K562 (cell line): ENCODE results near the gene POC1B. TPM values are rescaled to one million over a fixed set of nuclear protein-coding genes. Genes with fewer than 3 reads are reported as not detected.

Experiments
- ATAC-seq: fragments of 200-7000 bp; cut with Tn5 transposase; 3 replicates; pipeline ENCODE4 v1.9.1; 2020; ENCODE audit warnings: moderate library complexity
- BruUV-seq: library from RNA; stranded (reverse); fragments of 400-500 nt; replicated peaks from 2 replicates; lab custom pipeline; 2021; lab: Mats Ljungman, UMichigan
- CTCF ChIA-PET: fragments of 300-600 bp; formaldehyde crosslinking; extraction: SDS; loops from one replicate; lab custom pipeline; 2021; ENCODE audit warnings: low intra/inter-chr PET ratio; lab: Yijun Ruan, JAX
- POLR2A ChIA-PET: fragments of 300-600, 350-650 bp; sonication (Branson Sonifier 250); formaldehyde crosslinking; extraction: SDS; loops from one replicate; lab custom pipeline; 2021; ENCODE audit warnings: antibody characterized with exemption, inconsistent platforms; lab: Yijun Ruan, JAX
- DNase-seq, 4 experiments: peaks; one replicate each; pipeline versions ENCODE4 v3.0.0 to v3.0.0-alpha.2; 2011 to 2018; ENCODE audit warnings: low spot score in 3 of 4, mixed read lengths in 3 of 4; ENCODE audit errors: extremely low read depth in 1 of 4
- FAIRE-seq: peaks from 2 replicates; lab custom pipeline; 2011; peaks lifted over from hg19 to GRCh38; lab: Jason Lieb, UNC
- H2AFZ ChIP-seq: 2 replicates; pipeline ENCODE4 v1.6.0; 2011; ENCODE audit warnings: low read depth, low read length, control low read depth, inconsistent platforms
- H3K27ac ChIP-seq: fragments of 200-600 bp; 3 replicates; pipeline ENCODE4 v1.8.0; 2011; ENCODE audit warnings: low read depth, mild to moderate bottlenecking, control low read depth, inconsistent platforms, low read length, moderate library complexity, mixed read lengths; ENCODE audit errors: extremely low read depth
- H3K27me3 ChIP-seq, 2 experiments: fragments of 300-600 bp in 1 of 2; 2 replicates in 1 of 2; 3 replicates in 1 of 2; pipeline versions ENCODE4 v1.6.0 to v1.8.0; 2011; ENCODE audit warnings: inconsistent platforms in 2 of 2, low read length in 2 of 2, mild to moderate bottlenecking in 1 of 2, mixed read lengths in 1 of 2, moderate library complexity in 1 of 2; ENCODE audit not compliant: control insufficient read depth in 2 of 2, insufficient read depth in 2 of 2
- H3K36me3 ChIP-seq: fragments of 300-600 bp; 3 replicates; pipeline ENCODE4 v1.8.0; 2011; ENCODE audit warnings: mild to moderate bottlenecking, low read length, inconsistent platforms; ENCODE audit not compliant: control insufficient read depth, insufficient read depth
- H3K4me1 ChIP-seq, 2 experiments: fragments of 200-600 bp in 1 of 2; replicated peaks in 1 of 2; 2 replicates in 1 of 2; 3 replicates in 1 of 2; pipeline versions ENCODE4 v1.5.1 to v1.8.0; 2011; ENCODE audit warnings: inconsistent platforms in 2 of 2, low read length in 2 of 2, mild to moderate bottlenecking in 1 of 2, mixed read lengths in 1 of 2, moderate library complexity in 1 of 2; ENCODE audit not compliant: control insufficient read depth in 2 of 2, insufficient read depth in 2 of 2
- H3K4me2 ChIP-seq: 2 replicates; pipeline ENCODE4 v1.6.1; 2011; ENCODE audit warnings: low read length, control low read depth, inconsistent platforms, mixed read lengths; ENCODE audit not compliant: insufficient read depth
- H3K4me3 ChIP-seq: fragments of 200-600 bp; sonication (generic), shearing (Covaris generic); 2 replicates; pipeline ENCODE4 v1.5.1; 2016; ENCODE audit warnings: control low read depth, inconsistent platforms
- H3K79me2 ChIP-seq: fragments of 200-600 bp; 3 replicates; pipeline ENCODE4 v1.8.0; 2011; ENCODE audit warnings: low read length, inconsistent platforms; ENCODE audit not compliant: control insufficient read depth, insufficient read depth
- H3K9ac ChIP-seq, 2 experiments: 2 replicates each; pipeline versions ENCODE4 v1.6.0 to v1.6.1; 2011; ENCODE audit warnings: low read depth in 2 of 2, low read length in 2 of 2, control low read depth in 1 of 2, inconsistent platforms in 1 of 2, mild to moderate bottlenecking in 1 of 2, mixed read lengths in 1 of 2; ENCODE audit not compliant: insufficient read depth in 1 of 2
- H3K9me1 ChIP-seq: one replicate; pipeline ENCODE4 v1.6.0; 2011; ENCODE audit warnings: inconsistent platforms, mild to moderate bottlenecking, low read length, moderate library complexity; ENCODE audit not compliant: control insufficient read depth, insufficient read depth
- H3K9me3 ChIP-seq: replicated peaks from 2 replicates; pipeline ENCODE4 v1.5.1; 2011; ENCODE audit warnings: low read depth, low read length, inconsistent platforms; ENCODE audit not compliant: control insufficient read depth, insufficient read depth
- H4K20me1 ChIP-seq: replicated peaks from 2 replicates; pipeline ENCODE4 v1.6.1; 2011; ENCODE audit warnings: low read length, inconsistent platforms, mixed read lengths; ENCODE audit not compliant: control insufficient read depth, insufficient read depth
- FUS ChIP-seq: fragments of 200-400 bp; formaldehyde crosslinking; optimal IDR thresholded peaks from 2 replicates; pipeline ENCODE3; 2017; ENCODE audit warnings: low read depth, low read length
- ILF3 ChIP-seq: fragments of 450-650 bp; IDR thresholded peaks from 2 replicates; pipeline ENCODE4 v1.6.1; 2018; ENCODE audit warnings: antibody characterized with exemption, mild to moderate bottlenecking, moderate library complexity, borderline replicate concordance
- KDM2B ChIP-seq: fragments of 250-450 bp; sonication (Bioruptor Pico); IDR thresholded peaks from 2 replicates; pipeline ENCODE4 v1.8.0; 2021; ENCODE audit warnings: mild to moderate bottlenecking, moderate library complexity
- LCOR ChIP-seq: sonication (generic); formaldehyde crosslinking; IDR thresholded peaks from 2 replicates; pipeline ENCODE4 v1.8.0; 2022; ENCODE audit warnings: mild to moderate bottlenecking, missing genetic modification reagents
- RBM14 ChIP-seq: fragments of 200-400 bp; formaldehyde crosslinking; IDR thresholded peaks from 2 replicates; pipeline ENCODE4 v1.6.1; 2018; ENCODE audit warnings: low read depth, mild to moderate bottlenecking, low read length, moderate library complexity, borderline replicate concordance; ENCODE audit not compliant: insufficient read depth
- SFPQ ChIP-seq: fragments of 200-400 bp; formaldehyde crosslinking; IDR thresholded peaks from 2 replicates; pipeline ENCODE4 v1.6.1; 2017; ENCODE audit warnings: mild to moderate bottlenecking, low read depth, low read length, moderate library complexity
- SIRT6 ChIP-seq: IDR thresholded peaks from one replicate; pipeline ENCODE4 v1.6.1; 2012; ENCODE audit warnings: low read depth, mild to moderate bottlenecking, control low read depth, inconsistent platforms, low read length, moderate library complexity
- ZNF436 ChIP-seq: fragments of 250-450, 450-650 bp; sonication (Bioruptor Pico); formaldehyde crosslinking; IDR thresholded peaks from 2 replicates; pipeline ENCODE4 v1.7.0; 2020; ENCODE audit warnings: mild to moderate bottlenecking
- ZNF79 ChIP-seq: fragments of 250-450 bp; sonication (Bioruptor Pico); IDR thresholded peaks from 2 replicates; pipeline ENCODE4 v1.4.0; 2020; ENCODE audit warnings: low read depth, mild to moderate bottlenecking, moderate library complexity
- ZNF830 ChIP-seq: fragments of 250-450 bp; sonication (Bioruptor Pico); IDR thresholded peaks from 2 replicates; pipeline ENCODE4 v1.5.0; 2021; ENCODE audit warnings: mild to moderate bottlenecking
- WGBS: fragments of 100-300 bp; shearing (Covaris generic); methylation state at CpG from one replicate; pipeline ENCODE4 v1.1.6; 2016; ENCODE audit warnings: low coverage, mixed read lengths; ENCODE audit not compliant: insufficient coverage; ENCODE audit errors: missing lambda C conversion rate; 5-methylcytosine and 5-hydroxymethylcytosine counted together
- in situ Hi-C: fragments of 300-500 bp; cut with MboI; formaldehyde crosslinking; loops from 4 replicates; pipeline ENCODE4 v1.15.0; 2018; ENCODE audit warnings: inconsistent platforms, mixed read lengths
- intact Hi-C: fragments of 100-400 bp; cut with micrococcal nuclease; formaldehyde crosslinking; loops from 2 replicates; pipeline ENCODE4 v1.14.2; 2022
- polyA plus RNA-seq, 8 experiments: library from polyadenylated mRNA; depleted of rRNA in 4 of 8; stranded (reverse) in 5 of 8; unstranded in 3 of 8; fragments of >200 nt; fragmentation: Nextera tagmentation in 2 of 8; fragmentation: Illumina TruSeq in 1 of 8; extraction: Ambion mirVana in 2 of 8; extraction: Trizol in 1 of 8; gene quantifications; 2 replicates each; pipeline versions ENCODE4 v1.2.1 to v1.2.3, GENCODE V29; 2011 to 2014; ENCODE audit warnings: inconsistent platforms in 1 of 8, missing spikeins in 1 of 8
- total RNA-seq, 7 experiments: library from RNA; depleted of rRNA in 6 of 7; stranded (reverse); fragments of >200 nt in 6 of 7; fragmentation: Illumina TruSeq in 2 of 7; extraction: Trizol in 2 of 7; gene quantifications; 2 replicates each; pipeline versions ENCODE4 v1.2.1 to v1.2.3, GENCODE V29; 2011 to 2021; ENCODE audit warnings: low replicate concordance in 1 of 7
- TF ChIP-seq, protein P1 (sequence below): sonication (generic); formaldehyde crosslinking; IDR thresholded peaks from 2 replicates; pipeline ENCODE4 v1.8.1; 2023; ENCODE audit warnings: mild to moderate bottlenecking, missing genetic modification reagents
- TF ChIP-seq, protein P2 (sequence below): fragments of 450-650 bp; IDR thresholded peaks from 2 replicates; pipeline ENCODE4 v1.6.1; 2016; ENCODE audit warnings: low read depth

Gene POC1B
- total and polyA plus RNA-seq, 9 of the 15 experiments (the other 6 are each of a cell fraction or from before 2014, with no cell fraction given): 4.5 to 16.1 (median 10.4) TPM

- BruUV-seq: no TSS peak
- no peaks in the 10 kb centered on the region for H3K36me3 ChIP-seq
- no peaks in the 10 kb centered on the region for H3K9me3 ChIP-seq
- no peak overlapping the region for H3K9ac ChIP-seq
- intact Hi-C loops (no loop called here), in situ Hi-C loops (no loop called here)
- no peaks in the 10 kb centered on the region for H3K27me3 ChIP-seq
- H2AFZ ChIP-seq: no peak overlapping the region
- no peaks in the 10 kb centered on the region for H4K20me1 ChIP-seq
- FAIRE-seq (no peak), DNase-seq (no peak), ATAC-seq (no peak)
- H3K79me2 ChIP-seq: no peaks in the 10 kb centered on the region
- POLR2A ChIA-PET: no interaction called here
- H3K4me3 ChIP-seq: no peak overlapping the region
- no peaks in the 10 kb centered on the region for H3K9me1 ChIP-seq
- CTCF ChIA-PET: no interaction called here
- no peak overlapping the region for H3K4me2 ChIP-seq
- no peak overlapping the region for H3K27ac ChIP-seq
- H3K4me1 ChIP-seq: no peaks in the 10 kb centered on the region
- WGBS: 27% methylated on average over 6 of the region's 6 CpGs
- TF ChIP-seq LCOR: no peak
- TF ChIP-seq, protein P1, sequence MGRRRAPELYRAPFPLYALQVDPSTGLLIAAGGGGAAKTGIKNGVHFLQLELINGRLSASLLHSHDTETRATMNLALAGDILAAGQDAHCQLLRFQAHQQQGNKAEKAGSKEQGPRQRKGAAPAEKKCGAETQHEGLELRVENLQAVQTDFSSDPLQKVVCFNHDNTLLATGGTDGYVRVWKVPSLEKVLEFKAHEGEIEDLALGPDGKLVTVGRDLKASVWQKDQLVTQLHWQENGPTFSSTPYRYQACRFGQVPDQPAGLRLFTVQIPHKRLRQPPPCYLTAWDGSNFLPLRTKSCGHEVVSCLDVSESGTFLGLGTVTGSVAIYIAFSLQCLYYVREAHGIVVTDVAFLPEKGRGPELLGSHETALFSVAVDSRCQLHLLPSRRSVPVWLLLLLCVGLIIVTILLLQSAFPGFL (CRISPR knock-in tag): no peak
- no peak for TF ChIP-seq ZNF436
- TF ChIP-seq, protein P2, sequence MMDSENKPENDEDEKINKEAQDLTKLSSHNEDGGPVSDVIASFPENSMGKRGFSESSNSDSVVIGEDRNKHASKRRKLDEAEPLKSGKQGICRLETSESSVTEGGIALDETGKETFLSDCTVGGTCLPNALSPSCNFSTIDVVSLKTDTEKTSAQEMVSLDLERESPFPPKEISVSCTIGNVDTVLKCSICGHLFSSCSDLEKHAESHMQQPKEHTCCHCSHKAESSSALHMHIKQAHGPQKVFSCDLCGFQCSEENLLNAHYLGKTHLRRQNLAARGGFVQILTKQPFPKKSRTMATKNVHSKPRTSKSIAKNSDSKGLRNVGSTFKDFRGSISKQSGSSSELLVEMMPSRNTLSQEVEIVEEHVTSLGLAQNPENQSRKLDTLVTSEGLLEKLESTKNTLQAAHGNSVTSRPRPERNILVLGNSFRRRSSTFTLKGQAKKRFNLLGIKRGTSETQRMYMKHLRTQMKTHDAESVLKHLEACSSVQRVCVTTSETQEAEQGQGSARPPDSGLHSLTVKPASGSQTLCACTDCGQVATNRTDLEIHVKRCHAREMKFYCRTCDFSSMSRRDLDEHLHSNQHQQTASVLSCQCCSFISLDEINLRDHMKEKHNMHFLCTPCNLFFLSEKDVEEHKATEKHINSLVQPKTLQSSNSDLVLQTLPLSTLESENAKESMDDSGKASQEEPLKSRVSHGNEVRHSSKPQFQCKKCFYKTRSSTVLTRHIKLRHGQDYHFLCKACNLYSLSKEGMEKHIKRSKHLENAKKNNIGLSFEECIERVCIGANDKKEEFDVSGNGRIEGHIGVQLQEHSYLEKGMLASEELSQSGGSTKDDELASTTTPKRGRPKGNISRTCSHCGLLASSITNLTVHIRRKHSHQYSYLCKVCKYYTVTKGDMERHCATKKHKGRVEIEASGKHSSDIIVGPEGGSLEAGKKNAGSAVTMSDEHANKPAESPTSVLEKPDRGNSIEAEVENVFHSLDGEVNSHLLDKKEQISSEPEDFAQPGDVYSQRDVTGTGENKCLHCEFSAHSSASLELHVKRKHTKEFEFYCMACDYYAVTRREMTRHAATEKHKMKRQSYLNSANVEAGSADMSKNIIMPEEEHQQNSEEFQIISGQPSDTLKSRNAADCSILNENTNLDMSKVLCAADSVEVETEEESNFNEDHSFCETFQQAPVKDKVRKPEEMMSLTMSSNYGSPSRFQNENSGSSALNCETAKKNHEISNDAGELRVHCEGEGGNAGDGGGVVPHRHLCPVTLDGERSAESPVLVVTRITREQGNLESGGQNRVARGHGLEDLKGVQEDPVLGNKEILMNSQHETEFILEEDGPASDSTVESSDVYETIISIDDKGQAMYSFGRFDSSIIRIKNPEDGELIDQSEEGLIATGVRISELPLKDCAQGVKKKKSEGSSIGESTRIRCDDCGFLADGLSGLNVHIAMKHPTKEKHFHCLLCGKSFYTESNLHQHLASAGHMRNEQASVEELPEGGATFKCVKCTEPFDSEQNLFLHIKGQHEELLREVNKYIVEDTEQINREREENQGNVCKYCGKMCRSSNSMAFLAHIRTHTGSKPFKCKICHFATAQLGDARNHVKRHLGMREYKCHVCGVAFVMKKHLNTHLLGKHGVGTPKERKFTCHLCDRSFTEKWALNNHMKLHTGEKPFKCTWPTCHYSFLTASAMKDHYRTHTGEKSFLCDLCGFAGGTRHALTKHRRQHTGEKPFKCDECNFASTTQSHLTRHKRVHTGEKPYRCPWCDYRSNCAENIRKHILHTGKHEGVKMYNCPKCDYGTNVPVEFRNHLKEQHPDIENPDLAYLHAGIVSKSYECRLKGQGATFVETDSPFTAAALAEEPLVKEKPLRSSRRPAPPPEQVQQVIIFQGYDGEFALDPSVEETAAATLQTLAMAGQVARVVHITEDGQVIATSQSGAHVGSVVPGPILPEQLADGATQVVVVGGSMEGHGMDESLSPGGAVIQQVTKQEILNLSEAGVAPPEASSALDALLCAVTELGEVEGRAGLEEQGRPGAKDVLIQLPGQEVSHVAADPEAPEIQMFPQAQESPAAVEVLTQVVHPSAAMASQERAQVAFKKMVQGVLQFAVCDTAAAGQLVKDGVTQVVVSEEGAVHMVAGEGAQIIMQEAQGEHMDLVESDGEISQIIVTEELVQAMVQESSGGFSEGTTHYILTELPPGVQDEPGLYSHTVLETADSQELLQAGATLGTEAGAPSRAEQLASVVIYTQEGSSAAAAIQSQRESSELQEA: no peak
- TF ChIP-seq SFPQ: no peak
- no peak for TF ChIP-seq ILF3
- no peak for TF ChIP-seq ZNF79 (CRISPR knock-in tag)
- no peak for TF ChIP-seq FUS
- TF ChIP-seq RBM14: no peak
- TF ChIP-seq KDM2B (CRISPR knock-in tag): no peak
- TF ChIP-seq SIRT6: no peak
- TF ChIP-seq ZNF830 (CRISPR knock-in tag): no peak
These were observed 89.8 kb downstream of the POC1B start for GRCh38 chr12:89436062-89436461.
